GM18519 (cell line): ENCODE data around the gene POLR2A.
A peak's percentile ranks its signal among the peaks of the same experiment; 100 is the strongest.

Experiments
- ATAC-seq: cut with Tn5 transposase; IDR thresholded peaks from one replicate; pipeline ENCODE4 v1.9.1; 2021; ENCODE audit warnings: mild to moderate bottlenecking, moderate library complexity; ENCODE audit not compliant: unreplicated experiment, low FRiP score

POLR2A gene

DNA sequence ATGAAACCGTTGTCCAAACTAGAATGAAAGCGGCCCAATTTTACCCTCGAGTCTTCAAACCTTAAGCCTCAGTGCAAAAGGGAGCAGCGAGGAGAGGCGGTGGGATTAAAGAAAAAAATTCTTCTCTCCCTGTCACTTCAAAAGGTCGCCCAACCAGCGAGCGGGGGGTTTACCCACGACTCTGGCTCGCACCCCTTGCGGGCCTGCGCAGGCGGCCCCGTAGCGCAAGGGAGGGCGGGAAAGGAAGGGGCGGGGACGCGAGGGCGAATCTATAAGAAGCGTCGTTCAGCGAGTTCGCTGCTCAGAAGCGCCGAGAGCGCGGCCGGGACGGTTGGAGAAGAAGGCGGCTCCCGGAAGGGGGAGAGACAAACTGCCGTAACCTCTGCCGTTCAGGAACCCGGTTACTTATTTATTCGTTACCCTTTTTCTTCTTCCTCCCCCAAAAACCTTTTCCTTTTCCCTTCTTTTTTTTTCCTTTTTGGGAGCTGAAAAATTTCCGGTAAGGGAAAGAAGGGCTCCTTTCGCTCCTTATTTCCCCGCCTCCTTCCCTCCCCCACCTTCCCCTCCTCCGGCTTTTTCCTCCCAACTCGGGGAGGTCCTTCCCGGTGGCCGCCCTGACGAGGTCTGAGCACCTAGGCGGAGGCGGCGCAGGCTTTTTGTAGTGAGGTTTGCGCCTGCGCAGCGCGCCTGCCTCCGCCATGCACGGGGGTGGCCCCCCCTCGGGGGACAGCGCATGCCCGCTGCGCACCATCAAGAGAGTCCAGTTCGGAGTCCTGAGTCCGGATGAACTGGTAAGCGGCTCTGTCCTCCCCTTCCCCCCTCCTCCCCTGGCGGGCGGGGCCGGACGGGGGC lies at the start of gene POLR2A:
TSS of gene POLR2A (plus strand) at position 300 of the 852 bp plus-strand sequence.
- ATAC-seq: peak; percentile 57

DNA sequence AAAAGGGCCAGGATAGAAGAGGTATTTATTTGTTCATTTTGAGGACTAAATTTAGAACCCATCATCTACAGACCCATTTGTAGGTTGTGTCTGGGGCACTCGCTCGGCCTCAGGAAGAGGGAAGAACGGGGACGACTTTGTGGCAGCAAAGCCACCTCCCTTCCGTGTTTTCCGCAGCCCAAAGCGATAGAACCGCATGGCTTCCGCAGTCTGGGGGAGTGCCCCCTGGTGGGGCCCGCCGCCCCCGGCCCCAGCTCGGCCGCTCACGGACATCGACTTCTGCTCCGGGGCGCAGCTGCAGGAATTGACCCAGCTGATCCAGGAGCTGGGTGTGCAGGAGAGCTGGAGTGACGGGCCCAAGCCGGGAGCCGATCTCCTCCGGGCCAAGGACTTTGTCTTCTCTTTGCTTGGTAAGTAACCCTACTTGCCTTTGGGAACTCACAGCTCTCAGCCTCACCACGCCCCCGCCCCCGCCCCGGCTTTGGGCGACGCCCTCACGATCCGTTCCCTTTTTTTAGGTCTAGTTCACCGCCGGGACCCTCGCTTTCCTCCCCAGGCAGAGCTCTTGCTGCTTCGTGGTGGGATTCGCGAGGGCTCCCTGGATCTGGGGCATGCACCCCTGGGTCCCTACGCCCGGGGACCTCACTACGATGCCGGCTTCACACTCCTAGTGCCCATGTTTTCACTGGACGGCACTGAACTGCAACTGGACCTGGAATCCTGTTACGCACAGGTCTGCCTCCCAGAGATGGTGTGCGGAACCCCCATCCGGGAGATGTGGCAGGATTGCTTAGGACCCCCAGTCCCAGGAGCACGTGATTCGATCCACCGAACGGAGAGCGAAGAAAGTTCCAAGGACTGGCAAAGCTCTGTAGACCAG lies 48.2 kb upstream of the POLR2A start:
- ATAC-seq: no peak

DNA sequence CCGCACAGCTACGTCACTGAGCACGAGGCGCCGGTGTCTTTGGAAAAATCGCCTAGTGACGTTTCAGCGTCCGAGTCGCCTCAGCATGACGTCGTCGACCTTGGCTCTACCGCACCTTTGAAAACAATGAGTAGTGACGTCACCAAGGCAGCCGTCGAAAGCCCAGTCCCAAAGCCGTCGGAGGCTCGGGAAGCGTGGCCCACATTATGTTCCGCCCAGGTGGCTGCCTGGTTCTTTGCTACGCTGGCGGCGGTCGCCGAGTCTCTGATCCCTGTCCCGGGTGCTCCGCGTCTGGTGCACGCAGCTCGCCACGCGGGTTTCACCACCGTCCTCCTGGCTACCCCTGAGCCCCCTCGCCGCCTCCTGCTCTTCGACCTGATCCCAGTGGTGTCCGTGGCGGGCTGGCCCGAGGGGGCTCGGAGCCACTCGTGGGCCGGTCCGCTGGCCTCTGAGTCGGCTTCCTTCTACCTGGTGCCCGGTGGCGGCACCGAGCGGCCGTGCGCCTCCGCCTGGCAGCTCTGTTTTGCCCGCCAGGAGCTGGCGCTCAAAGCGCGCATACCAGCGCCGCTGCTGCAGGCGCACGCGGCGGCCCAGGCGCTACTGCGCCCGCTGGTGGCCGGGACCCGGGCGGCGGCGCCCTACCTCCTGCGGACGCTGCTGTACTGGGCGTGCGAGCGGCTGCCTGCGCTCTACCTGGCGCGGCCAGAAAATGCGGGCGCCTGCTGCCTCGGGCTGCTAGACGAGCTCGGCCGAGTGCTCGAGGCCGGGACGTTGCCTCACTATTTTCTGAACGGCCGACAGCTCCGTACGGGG lies 47.4 kb upstream of the POLR2A start:
- ATAC-seq: no peak

DNA sequence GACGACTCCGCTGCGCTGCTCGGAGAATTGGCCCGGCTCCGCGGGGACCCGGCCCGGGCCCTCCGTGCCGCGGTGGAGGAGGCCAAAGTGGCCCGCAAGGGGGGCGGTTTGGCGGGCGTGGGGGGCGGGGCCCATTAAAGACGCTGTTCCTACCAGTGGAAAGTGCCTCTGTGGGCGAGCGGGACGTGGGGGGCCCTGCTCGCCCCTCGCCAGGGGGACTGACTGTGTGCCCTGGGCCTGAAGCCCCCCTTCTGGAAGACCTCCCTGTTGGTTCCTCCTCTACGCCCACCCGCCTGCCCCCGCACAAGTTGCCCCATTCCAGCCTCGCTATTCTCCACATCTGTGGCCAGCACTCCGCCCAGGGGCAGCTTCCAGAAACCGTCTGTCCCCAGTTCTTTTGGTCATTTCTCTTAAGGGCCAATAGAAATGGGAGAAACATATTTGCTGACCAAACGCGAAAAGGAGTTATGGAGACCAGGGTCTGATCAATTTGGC lies 46.8 kb upstream of the POLR2A start:
- no peak for ATAC-seq

DNA sequence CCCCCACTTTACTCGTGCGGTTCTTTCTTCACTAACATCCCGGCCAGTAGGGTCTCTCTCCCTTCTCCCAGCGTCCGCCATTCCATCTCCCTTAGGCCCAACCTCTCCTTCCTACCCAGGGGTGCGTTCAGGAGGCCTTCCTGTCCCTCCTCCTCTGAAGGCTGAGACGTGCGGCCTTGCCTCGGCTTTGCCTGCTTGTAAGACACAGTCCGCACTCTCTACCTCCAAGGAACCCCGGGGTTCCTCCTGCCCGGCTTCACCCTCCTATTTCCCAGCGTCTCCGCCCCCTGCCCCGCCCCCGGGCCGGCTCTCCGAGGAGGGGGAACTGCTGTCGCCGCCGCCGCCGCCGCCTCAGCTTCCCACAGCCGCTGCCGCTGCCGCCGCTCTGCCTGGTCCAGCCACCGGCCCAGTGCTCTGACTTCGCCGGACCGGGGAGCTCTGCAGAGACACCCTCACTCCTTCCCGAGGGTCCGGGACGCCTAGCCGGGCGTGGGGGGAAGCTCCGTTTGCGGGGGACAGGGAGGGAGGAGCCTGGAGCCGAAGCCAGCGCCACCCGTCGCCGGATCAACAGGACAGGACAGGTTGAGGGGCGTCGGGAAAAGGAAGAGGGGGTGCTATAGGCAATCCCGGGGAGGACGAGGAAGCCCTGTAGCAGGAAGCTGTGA lies 46.1 kb upstream of the POLR2A start:
- ATAC-seq: no peak

DNA sequence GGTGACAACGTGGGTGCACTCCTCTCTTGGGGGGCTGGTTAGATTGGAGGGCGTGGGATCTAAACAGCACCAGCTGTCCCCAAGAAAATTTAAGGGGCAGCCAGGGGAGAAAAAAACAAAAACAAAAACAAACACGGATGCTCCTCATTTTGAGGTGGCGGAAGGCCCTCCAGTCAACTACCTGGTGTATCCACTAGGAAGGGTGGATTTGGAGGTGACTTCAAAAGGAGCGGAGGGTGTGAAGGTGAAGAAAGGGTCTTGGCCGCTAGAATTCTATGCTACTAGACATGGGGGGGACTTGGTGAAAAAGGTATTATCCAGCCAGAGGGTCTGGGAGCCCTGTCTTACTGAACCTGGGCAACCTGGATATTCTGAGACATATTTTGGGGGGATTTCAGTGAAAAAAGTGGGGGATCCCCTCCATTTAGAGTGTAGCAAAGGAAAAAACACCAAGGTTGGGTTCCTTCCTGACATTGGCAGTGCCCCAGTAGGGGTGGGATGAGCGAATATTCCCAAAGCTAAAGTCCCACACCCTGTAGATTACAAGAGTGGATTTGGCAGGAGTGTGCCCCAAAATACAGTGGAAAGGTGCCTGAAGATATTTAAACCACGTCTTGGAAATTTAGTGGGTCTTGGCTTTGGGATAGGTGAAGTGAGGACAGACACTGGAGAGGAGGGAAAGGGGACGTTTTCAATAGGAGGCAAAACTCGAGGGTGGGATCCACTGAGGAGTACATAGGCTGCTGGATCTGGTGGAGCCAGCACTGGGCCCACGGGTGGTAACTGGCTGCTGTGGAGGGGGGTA lies 45.3 kb upstream of the POLR2A start:
- no peak for ATAC-seq

DNA sequence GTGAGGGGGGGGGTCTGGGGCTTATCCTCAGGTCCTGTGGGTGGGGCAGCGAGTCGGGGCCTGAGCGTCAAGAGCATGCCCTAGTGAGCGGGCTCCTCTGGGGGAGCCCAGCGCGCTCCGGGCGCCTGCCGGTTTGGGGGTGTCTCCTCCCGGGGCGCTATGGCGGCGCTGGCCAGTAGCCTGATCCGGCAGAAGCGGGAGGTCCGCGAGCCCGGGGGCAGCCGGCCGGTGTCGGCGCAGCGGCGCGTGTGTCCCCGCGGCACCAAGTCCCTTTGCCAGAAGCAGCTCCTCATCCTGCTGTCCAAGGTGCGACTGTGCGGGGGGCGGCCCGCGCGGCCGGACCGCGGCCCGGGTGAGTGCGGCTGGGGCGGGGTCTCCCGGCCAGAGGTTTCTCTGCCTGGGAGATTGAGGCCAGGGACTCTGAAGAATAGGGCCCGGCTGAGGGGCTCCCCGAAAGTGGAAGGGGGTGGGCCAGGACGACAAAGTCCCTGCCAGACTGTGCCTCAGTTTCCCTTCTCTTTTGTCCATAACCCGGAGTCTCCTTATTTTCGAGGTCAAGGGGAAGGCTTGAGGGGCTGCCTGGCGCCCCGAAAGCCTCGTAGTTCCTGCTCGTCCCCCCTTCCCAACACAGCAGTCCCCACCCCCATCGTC lies 44.6 kb upstream of the POLR2A start, which contains the start of gene FGF11:
TSS of gene FGF11 (plus strand) at position 51 of the 651 bp plus-strand sequence. CDS start at position 160, 109 bp downstream.
- ATAC-seq: no peak

DNA sequence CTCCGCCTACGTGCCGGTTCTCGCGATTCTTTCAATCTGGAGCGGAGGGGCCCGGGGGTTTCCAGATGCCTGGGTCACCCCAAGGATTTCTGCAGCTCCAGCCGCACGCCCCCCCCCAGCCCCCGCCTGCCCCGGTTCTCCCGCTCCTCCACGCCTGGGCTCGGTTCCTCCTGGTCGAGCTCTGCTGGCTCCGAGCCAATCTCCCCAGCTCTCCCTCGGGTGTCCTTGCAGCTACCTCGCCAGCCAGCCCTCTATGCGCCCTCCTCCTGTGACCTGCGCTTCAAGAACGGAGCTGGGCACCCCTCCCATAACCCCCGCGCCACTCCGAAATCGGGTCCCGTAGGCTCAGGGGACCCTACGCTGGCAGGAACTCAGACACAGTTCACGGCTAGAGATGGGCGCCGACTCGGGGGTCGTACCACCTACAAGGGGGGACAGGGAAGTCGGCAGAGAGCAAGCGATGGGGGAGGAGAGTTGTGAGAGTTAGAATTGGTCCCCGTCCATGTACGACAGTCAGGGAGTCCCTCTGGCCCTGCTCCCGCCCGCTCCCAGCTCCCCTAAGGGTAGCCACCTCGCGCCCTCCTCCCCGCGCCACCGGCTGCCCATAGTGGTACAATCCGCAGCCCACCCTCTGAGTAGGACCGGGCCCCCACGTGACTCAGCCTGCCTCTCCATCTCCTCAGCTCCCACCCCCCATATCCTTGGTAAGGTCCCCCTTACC lies 43.9 kb upstream of the POLR2A start:
- no peak for ATAC-seq

DNA sequence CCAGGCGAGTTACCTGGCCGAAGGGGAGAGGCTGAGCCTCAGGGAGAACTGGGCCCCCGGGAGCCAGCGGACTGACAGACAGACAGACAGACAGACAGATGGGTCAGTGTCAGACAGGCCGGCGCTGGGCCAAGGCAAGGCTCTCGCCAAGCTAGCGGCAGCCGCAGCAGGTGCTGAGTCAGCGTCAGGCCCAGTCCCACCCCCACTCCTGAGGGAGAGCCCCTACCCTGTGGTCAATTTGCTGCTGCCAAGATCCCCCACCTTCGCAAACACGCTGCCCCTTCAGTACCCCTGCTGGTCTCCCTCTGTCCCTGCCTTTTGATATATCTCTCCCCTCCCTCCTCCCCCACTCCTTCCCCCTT lies 43.4 kb upstream of the POLR2A start:
- ATAC-seq: no peak

DNA sequence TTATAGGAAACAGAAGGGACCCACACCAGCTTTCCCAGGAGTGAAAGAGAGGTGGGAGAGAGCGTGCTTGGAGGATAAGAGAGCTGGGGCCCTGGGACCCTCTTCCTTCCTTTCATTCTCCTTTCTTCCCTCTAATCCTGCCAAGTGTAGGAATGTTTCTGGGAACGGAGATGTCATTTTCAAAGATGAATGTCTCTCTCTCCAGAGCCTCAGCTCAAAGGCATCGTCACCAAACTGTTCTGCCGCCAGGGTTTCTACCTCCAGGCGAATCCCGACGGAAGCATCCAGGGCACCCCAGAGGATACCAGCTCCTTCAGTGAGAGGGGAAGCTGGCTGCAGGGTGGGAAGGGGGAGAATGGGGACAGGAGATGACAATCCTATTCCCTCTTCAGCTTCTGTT lies 42.9 kb upstream of the POLR2A start:
- ATAC-seq: no peak

DNA sequence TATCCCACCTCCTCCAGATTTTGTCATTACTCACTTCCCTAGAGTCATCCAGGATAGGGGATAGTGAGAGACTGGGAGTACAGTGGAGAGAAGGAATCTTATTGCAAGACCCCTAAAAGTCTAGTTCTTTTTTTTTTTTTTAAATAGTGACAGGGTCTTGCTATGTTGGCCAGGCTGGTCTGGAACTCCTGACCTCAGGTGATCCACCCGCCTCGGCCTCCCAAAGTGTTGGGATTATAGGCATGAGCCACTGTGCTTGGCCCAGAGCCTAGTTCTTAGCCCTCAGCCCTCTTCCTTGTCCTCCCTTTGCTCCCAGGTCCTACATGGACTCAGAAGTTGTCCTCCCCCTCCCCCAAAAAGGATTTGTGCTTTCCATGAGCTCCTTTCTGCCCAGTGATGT lies 42.0 kb upstream of the POLR2A start:
- ATAC-seq: no peak

DNA sequence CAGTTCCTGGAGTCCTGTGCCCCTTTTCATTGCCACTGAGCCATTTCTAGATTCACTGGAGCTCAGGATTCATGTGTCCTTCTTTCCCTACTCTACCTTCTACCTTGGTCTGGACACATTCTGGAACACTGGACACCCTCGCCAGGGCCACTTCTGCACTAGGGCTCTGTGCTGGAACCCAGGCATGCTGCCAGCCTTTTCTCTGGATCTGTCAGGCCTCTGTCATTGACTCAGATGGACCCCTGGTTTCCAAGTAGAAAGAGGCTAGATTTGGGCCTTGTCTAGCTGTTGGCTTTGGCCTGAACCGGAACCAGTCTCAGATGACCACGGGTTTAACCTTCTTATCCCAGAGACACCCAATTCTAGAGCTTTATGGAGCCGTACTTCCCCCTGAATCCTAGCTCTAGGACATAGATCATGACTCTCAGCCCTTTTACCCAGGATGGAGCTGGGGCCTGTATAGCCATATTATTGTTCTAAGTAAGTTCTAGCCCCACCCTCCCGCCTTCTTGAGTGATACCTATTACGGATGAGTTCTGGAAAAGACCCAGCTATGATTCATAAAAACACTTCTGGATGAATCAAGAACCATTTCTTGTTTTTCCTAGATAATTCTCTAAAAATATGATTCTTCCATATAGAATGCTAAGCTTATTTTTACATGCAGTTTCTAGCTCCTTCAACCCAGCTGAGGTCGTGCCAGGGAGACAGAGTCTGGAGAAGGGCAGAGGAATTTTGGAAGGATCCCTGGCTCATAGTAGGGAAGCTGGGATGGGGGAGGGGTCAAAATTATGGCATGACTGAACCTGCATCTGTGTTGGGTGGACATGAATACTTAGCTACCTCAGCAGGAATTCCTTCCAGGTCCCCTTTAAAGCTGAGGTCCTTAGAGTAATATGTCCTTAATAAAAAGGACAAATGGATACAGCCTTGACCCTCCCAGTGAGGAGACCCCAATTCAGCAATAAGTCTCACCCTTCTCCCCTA lies 40.4 kb upstream of the POLR2A start:
- ATAC-seq: no peak

DNA sequence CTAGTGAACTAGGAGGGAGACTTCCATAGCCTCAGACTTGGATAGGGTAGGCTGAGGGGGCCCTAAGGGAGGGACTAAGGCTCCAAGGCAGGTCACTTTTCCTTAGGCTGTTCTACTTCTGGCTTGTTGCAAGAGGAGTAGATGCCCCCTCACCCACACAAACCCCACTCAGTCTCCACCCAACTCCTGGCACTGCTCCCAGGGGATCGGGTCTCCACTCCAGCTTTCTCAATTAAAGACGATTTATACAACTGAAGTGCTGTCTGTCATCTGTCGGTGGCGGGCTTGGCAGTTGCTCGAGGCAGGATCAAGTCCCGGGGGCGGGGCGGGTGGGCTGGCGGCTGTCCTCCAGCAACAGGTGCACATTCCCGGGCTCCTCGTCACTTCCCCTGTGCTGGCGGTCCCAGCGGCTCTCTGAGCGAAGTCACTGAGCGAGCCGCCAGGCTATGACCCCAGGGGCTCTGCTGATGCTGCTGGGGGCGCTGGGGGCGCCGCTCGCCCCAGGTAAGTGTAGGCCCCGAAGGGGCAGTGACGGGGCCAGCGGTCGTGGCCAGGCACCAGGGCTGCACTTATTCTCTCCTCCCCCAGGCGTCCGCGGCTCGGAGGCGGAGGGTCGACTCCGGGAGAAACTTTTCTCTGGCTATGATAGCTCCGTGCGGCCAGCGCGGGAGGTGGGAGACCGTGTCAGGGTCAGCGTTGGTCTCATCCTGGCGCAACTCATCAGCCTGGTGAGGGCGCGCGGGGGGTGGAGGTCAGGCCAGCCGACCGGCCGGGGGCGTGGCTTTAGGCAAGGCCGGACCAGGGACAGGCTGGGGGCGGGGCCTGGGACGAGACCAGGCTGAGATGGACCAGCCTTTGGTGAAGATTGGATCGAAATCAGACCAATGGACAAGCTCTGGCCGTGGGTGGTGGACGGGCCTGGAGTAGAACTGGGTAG lies 39.2 kb upstream of the POLR2A start, which contains the start of gene CHRNB1:
TSS of gene CHRNB1 (plus strand) at position 380 of the 937 bp plus-strand sequence. CDS start at position 447, 67 bp downstream.
- no peak for ATAC-seq

DNA sequence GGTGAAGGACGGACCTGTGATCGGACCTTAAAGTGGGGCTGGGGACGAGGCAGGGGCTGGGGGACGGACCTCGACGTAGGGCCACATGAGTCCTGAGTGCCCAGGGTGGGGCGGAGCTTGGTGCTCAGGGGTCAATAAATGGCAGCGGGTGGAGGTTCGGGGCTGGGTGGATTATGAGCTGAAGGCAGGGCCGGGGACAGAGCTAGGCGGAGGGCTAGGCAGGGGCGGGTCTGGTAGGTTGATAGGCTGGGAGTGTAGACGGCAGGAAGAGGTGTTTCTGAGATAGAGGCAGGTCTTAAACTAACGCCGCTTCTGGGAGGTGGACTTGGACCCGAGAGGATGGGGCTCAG lies 38.6 kb upstream of the POLR2A start:
- ATAC-seq: no peak

DNA sequence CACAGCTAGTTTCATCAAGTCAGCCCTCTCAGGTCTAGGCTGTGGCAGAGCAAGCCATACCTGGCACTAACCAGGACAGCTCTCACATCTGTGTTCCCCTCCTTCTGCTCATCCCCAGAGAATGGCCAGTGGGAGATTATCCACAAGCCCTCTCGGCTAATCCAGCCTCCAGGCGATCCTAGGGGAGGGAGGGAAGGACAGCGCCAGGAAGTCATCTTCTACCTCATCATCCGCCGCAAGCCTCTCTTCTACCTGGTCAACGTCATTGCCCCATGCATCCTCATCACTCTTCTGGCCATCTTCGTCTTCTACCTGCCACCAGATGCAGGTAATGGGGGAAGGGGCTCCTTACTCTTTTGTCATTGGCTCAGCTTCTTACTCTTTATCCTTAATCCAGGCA lies 35.7 kb upstream of the POLR2A start:
- no peak for ATAC-seq
